H1 (cell line): ENCODE data around the gene CYTIP. TPM values are rescaled to one million over a fixed set of nuclear protein-coding genes. Genes with fewer than 3 reads are reported as not detected.

ENCODE experiments used
- CTCF ChIA-PET: fragments of 300-600 bp; sonication (Branson Sonifier 250); formaldehyde crosslinking; loops from one replicate; lab custom pipeline; 2021; ENCODE audit not compliant: partially characterized antibody; lab: Charles Lee
- POLR2A ChIA-PET: fragments of 300-600 bp; sonication (Branson Sonifier 250); formaldehyde crosslinking; loops from one replicate; lab custom pipeline; 2021; ENCODE audit warnings: inconsistent platforms; ENCODE audit not compliant: partially characterized antibody; lab: Charles Lee
- DNase-seq, 2 experiments: peaks; one replicate each; pipeline versions ENCODE4 v3.0.0 to v3.0.0-alpha.2; 2010 to 2022; ENCODE audit warnings: low spot score in 2 of 2, low read depth in 1 of 2, mixed read lengths in 1 of 2
- FAIRE-seq: peaks from 2 replicates; lab custom pipeline; 2011; peaks lifted over from hg19 to GRCh38; lab: Jason Lieb, UNC
- H2AFZ ChIP-seq: 2 replicates; pipeline ENCODE4 v1.8.1; 2012; ENCODE audit warnings: low read length, inconsistent platforms
- H2AK5ac ChIP-seq: 2 replicates; pipeline ENCODE4 v1.6.1; 2013; ENCODE audit warnings: low read depth, low read length
- H2BK120ac ChIP-seq: replicated peaks from 2 replicates; pipeline ENCODE3; 2013; ENCODE audit warnings: low read depth, low read length, inconsistent platforms
- H2BK12ac ChIP-seq: 2 replicates; pipeline ENCODE4 v1.6.1; 2013; ENCODE audit warnings: low read depth, low read length
- H2BK15ac ChIP-seq: 2 replicates; pipeline ENCODE4 v1.6.1; 2013; ENCODE audit warnings: low read length
- H2BK20ac ChIP-seq: 2 replicates; pipeline ENCODE4 v1.6.1; 2013; ENCODE audit warnings: low read length
- H2BK5ac ChIP-seq: 2 replicates; pipeline ENCODE4 v1.6.1; 2013; ENCODE audit warnings: low read depth, low read length
- H3K14ac ChIP-seq: 2 replicates; pipeline ENCODE4 v1.6.1; 2013; ENCODE audit warnings: inconsistent platforms; ENCODE audit not compliant: insufficient read length
- H3K18ac ChIP-seq: 2 replicates; pipeline ENCODE4 v1.6.1; 2013; ENCODE audit warnings: low read length; ENCODE audit errors: extremely low read depth
- H3K23ac ChIP-seq: 2 replicates; pipeline ENCODE4 v1.6.1; 2013; ENCODE audit warnings: inconsistent platforms; ENCODE audit not compliant: insufficient read length
- H3K23me2 ChIP-seq: 2 replicates; pipeline ENCODE4 v1.6.1; 2013; ENCODE audit warnings: low read depth, low read length
- H3K27ac ChIP-seq: 2 replicates; pipeline ENCODE4 v1.6.1; 2011; ENCODE audit warnings: low read depth, low read length, inconsistent platforms
- H3K27me3 ChIP-seq, 4 experiments: replicated peaks in 1 of 4; 1 replicate in 1 of 4; 2 replicates in 3 of 4; pipeline versions ENCODE4 v1.6.1 to v1.8.1; 2011 to 2013; ENCODE audit warnings: low read length in 3 of 4, mild to moderate bottlenecking in 3 of 4, inconsistent platforms in 2 of 4, mixed read lengths in 2 of 4, moderate library complexity in 1 of 4; ENCODE audit not compliant: control insufficient read depth in 3 of 4, insufficient read depth in 3 of 4; ENCODE audit errors: extremely low read depth in 1 of 4
- H3K36me3 ChIP-seq, 4 experiments: 2 replicates each; pipeline versions ENCODE4 v1.6.1 to v1.8.1; 2011 to 2013; ENCODE audit warnings: mild to moderate bottlenecking in 4 of 4, low read length in 3 of 4, moderate library complexity in 2 of 4, control low read depth in 1 of 4, inconsistent platforms in 1 of 4; ENCODE audit not compliant: insufficient read depth in 4 of 4, control insufficient read depth in 2 of 4
- H3K4ac ChIP-seq: replicated peaks from 2 replicates; pipeline ENCODE3; 2013; ENCODE audit warnings: low read length, low read depth, mixed read lengths, inconsistent platforms; ENCODE audit not compliant: insufficient read length
- H3K4me1 ChIP-seq, 4 experiments: replicated peaks in 1 of 4; 1 replicate in 1 of 4; 2 replicates in 3 of 4; pipeline versions ENCODE4 v1.6.1 to v1.8.1; 2011 to 2013; ENCODE audit warnings: low read length in 3 of 4, inconsistent platforms in 2 of 4, mixed read lengths in 1 of 4; ENCODE audit not compliant: insufficient read depth in 4 of 4, control insufficient read depth in 3 of 4
- H3K4me2 ChIP-seq, 2 experiments: 2 replicates each; pipeline versions ENCODE4 v1.6.1 to v1.8.1; 2011 to 2013; ENCODE audit warnings: low read depth in 2 of 2, low read length in 2 of 2, control low read depth in 1 of 2, inconsistent platforms in 1 of 2, mild to moderate bottlenecking in 1 of 2; ENCODE audit not compliant: insufficient read depth in 1 of 2
- H3K4me3 ChIP-seq, 4 experiments: fragments of 200-600, 300-600 bp in 1 of 4; sonication (generic), shearing (Covaris generic), sonication (Bioruptor Twin) in 1 of 4; 2 replicates each; pipeline versions ENCODE4 v1.5.1 to v1.8.1; 2011 to 2016; ENCODE audit warnings: low read length in 4 of 4, low read depth in 3 of 4, control low read depth in 2 of 4, inconsistent platforms in 2 of 4, mild to moderate bottlenecking in 2 of 4, mixed read lengths in 1 of 4, moderate library complexity in 1 of 4; ENCODE audit not compliant: insufficient read depth in 2 of 4; ENCODE audit errors: extremely low read depth in 1 of 4
- H3K56ac ChIP-seq: replicated peaks from 2 replicates; pipeline ENCODE3; 2013; ENCODE audit warnings: low read depth, mild to moderate bottlenecking, mixed read lengths, low read length, inconsistent platforms; ENCODE audit not compliant: insufficient read length
- H3K79me1 ChIP-seq: 2 replicates; pipeline ENCODE4 v1.6.1; 2013; ENCODE audit warnings: low read depth, low read length, control low read depth
- H3K79me2 ChIP-seq, 2 experiments: 2 replicates each; pipeline versions ENCODE4 v1.6.1 to v1.8.1; 2012 to 2013; ENCODE audit warnings: low read length in 2 of 2, mild to moderate bottlenecking in 2 of 2, inconsistent platforms in 1 of 2; ENCODE audit not compliant: insufficient read depth in 2 of 2, control insufficient read depth in 1 of 2
- H3K9ac ChIP-seq, 4 experiments: replicated peaks in 1 of 4; 1 replicate in 1 of 4; 2 replicates in 3 of 4; pipeline versions ENCODE4 v1.6.1 to v1.8.1; 2011 to 2013; ENCODE audit warnings: low read depth in 3 of 4, low read length in 3 of 4, control low read depth in 2 of 4, mild to moderate bottlenecking in 2 of 4, moderate library complexity in 2 of 4, inconsistent platforms in 1 of 4; ENCODE audit errors: extremely low read depth in 1 of 4
- H3K9me3 ChIP-seq, 2 experiments: 2 replicates each; pipeline versions ENCODE4 v1.6.1 to v1.8.1; 2012 to 2013; ENCODE audit warnings: mild to moderate bottlenecking in 2 of 2, moderate library complexity in 2 of 2, control low read depth in 1 of 2, inconsistent platforms in 1 of 2, low read depth in 1 of 2, low read length in 1 of 2, mixed read lengths in 1 of 2; ENCODE audit not compliant: insufficient read depth in 2 of 2
- H4K20me1 ChIP-seq, 2 experiments: replicated peaks in 1 of 2; 2 replicates each; pipeline versions ENCODE3 to v1.8.1; 2011 to 2013; ENCODE audit warnings: inconsistent platforms in 2 of 2, low read length in 2 of 2, mild to moderate bottlenecking in 1 of 2; ENCODE audit not compliant: insufficient read depth in 2 of 2, control insufficient read depth in 1 of 2
- H4K5ac ChIP-seq: 2 replicates; pipeline ENCODE4 v1.6.1; 2013; ENCODE audit warnings: low read length, low read depth, mixed read lengths, inconsistent platforms; ENCODE audit not compliant: insufficient read length
- H4K8ac ChIP-seq: 2 replicates; pipeline ENCODE4 v1.8.0; 2013; ENCODE audit warnings: mild to moderate bottlenecking, moderate library complexity, low read length, inconsistent platforms; ENCODE audit not compliant: insufficient read depth; ENCODE audit errors: extremely low read depth
- H4K91ac ChIP-seq: replicated peaks from 2 replicates; pipeline ENCODE3; 2013; ENCODE audit warnings: low read length, mixed read lengths, inconsistent platforms; ENCODE audit not compliant: insufficient read length
- ASH2L ChIP-seq: fragments of 200-600, 300-600 bp; sonication (generic); IDR thresholded peaks from one replicate; pipeline ENCODE4 v1.7.1; 2017; ENCODE audit warnings: low read length
- CBX8 ChIP-seq: fragments of 300-800, 300-1000 bp; sonication (generic); IDR thresholded peaks from 2 replicates; pipeline ENCODE4 v1.7.1; 2016; ENCODE audit warnings: low read depth, low read length, borderline replicate concordance
- CHD2 ChIP-seq: IDR thresholded peaks from 2 replicates; pipeline ENCODE4 v1.6.1; 2012; ENCODE audit warnings: low read length, improper control_type of control experiment
- CREB1 ChIP-seq: IDR thresholded peaks from 2 replicates; pipeline ENCODE4 v1.6.1; 2012; ENCODE audit warnings: inconsistent platforms
- EZH2 ChIP-seq: fragments of 200-600 bp; sonication (generic); IDR thresholded peaks from 2 replicates; pipeline ENCODE4 v1.7.1; 2012; ENCODE audit warnings: low read depth, mild to moderate bottlenecking, moderate library complexity, low read length, inconsistent platforms; ENCODE audit not compliant: severe bottlenecking
- FOSL1 ChIP-seq: IDR thresholded peaks from 2 replicates; pipeline ENCODE4 v1.6.1; 2011; ENCODE audit warnings: mild to moderate bottlenecking, low read depth, low read length, moderate library complexity; ENCODE audit not compliant: insufficient read depth
- KDM1A ChIP-seq: fragments of 200-600, 300-600 bp; sonication (generic); IDR thresholded peaks from 2 replicates; pipeline ENCODE4 v1.7.1; 2016; ENCODE audit warnings: mild to moderate bottlenecking, low read length, borderline replicate concordance
- MAFK ChIP-seq: IDR thresholded peaks from 2 replicates; pipeline ENCODE4 v1.6.1; 2012; ENCODE audit warnings: low read depth, mild to moderate bottlenecking, improper control_type of control experiment, low read length
- POLR2AphosphoS5 ChIP-seq: IDR thresholded peaks from 2 replicates; pipeline ENCODE4 v1.6.1; 2011; ENCODE audit warnings: low read depth, low read length
- RAD21 ChIP-seq, 2 experiments: IDR thresholded peaks in 1 of 2; conservative IDR thresholded peaks in 1 of 2; 2 replicates each; pipeline ENCODE4 v1.6.1; 2011; ENCODE audit warnings: low read depth in 2 of 2, low read length in 2 of 2, improper control_type of control experiment in 1 of 2, inconsistent platforms in 1 of 2, mild to moderate bottlenecking in 1 of 2, moderate library complexity in 1 of 2
- RFX5 ChIP-seq: IDR thresholded peaks from 2 replicates; pipeline ENCODE4 v1.6.1; 2011; ENCODE audit warnings: low read depth, low read length, improper control_type of control experiment, borderline replicate concordance
- SIN3A ChIP-seq, 2 experiments: IDR thresholded peaks in 1 of 2; conservative IDR thresholded peaks in 1 of 2; 2 replicates each; pipeline ENCODE4 v1.6.1; 2011 to 2012; ENCODE audit warnings: low read length in 2 of 2, improper control_type of control experiment in 1 of 2, low read depth in 1 of 2, mild to moderate bottlenecking in 1 of 2
- ZNF274 ChIP-seq: IDR thresholded peaks from 2 replicates; pipeline ENCODE4 v1.7.0; 2012; ENCODE audit warnings: low read length, borderline replicate concordance; ENCODE audit errors: extremely low read depth
- WGBS, 2 experiments: shearing (Covaris generic) in 1 of 2; methylation state at CpG; one replicate each; pipeline versions ENCODE4 v1.1.6 to v1.1.7; 2013 to 2015; ENCODE audit warnings: low lambda C conversion rate in 2 of 2, mixed read lengths in 2 of 2, inconsistent platforms in 1 of 2, low coverage in 1 of 2, missing lambda C conversion rate in 1 of 2; ENCODE audit not compliant: insufficient replicate concordance in 2 of 2, insufficient coverage in 1 of 2, insufficient read length in 1 of 2; ENCODE audit errors: extremely low coverage in 1 of 2, missing lambda C conversion rate in 1 of 2; 5-methylcytosine and 5-hydroxymethylcytosine counted together
- polyA plus RNA-seq, 7 experiments: library from polyadenylated mRNA; depleted of rRNA in 3 of 7; stranded (reverse) in 5 of 7; unstranded in 2 of 7; fragments of >200 nt in 5 of 7; fragments of 200-250 nt in 2 of 7; gene quantifications; 1 replicate in 5 of 7; 2 replicates in 1 of 7; 4 replicates in 1 of 7; pipeline versions ENCODE4 v1.2.1 to v1.2.3, GENCODE V29; 2011 to 2013; ENCODE audit warnings: missing spikeins in 2 of 7, mixed read lengths in 2 of 7
- total RNA-seq: library from RNA; stranded (reverse); fragmentation: NEBNext Ultra II Directional; extraction: Animal tissue kit (Norgen Biotek cat#: 25700); gene quantifications from 2 replicates; pipeline ENCODE4 v1.2.1, GENCODE V29; 2021
- TF ChIP-seq, protein P1 (sequence below): IDR thresholded peaks from 2 replicates; pipeline ENCODE4 v1.6.1; 2011; ENCODE audit warnings: low read length, improper control_type of control experiment

CYTIP gene
- total and polyA plus RNA-seq, 2 of the 8 experiments (the other 6 are each of a cell fraction or from before 2014, with no cell fraction given) = 0.12 TPM; not detected in 1

DNA sequence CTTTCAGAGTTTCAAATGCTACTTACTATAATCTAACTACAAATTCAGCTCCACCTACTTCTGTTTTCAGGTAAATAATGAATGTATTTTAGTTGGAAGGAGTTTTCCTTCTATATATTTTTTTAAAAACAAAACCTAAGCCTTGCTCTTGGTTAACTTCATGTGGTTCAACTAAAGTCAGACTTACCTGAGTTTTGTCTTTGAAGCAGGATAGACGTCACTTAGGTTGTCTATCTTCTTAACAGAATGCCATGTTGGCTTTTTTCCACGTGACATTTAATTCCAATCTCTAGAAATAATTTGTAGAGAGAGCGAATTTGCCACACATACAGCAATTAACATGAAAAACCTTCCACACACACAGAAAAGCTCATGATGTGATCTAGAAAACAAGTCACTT lies 43.9 kb upstream of the CYTIP start:
- no peak for FAIRE-seq
- Histone ChIP-seq H3K4me2 (no peak overlapping the region), H2BK5ac (no peak overlapping the region), H2AK5ac (no peak overlapping the region), H3K27me3 (no peaks in the 10 kb centered on the region), H2AFZ (no peak overlapping the region), H3K4me3 (no peak overlapping the region), H4K91ac (no peak overlapping the region), H3K4ac (no peak overlapping the region), H2BK20ac (no peak overlapping the region), H3K9me3 (no peaks in the 10 kb centered on the region), H3K18ac (no peak overlapping the region), H3K9ac (no peak overlapping the region), H4K8ac (no peak overlapping the region), H3K14ac (no peak overlapping the region), H3K79me2 (no peaks in the 10 kb centered on the region), H4K20me1 (no peaks in the 10 kb centered on the region), H2BK120ac (no peak overlapping the region), H3K79me1 (no peaks in the 10 kb centered on the region), H3K27ac (no peak overlapping the region), H4K5ac (no peak overlapping the region), H3K23me2 (no peaks in the 10 kb centered on the region), H2BK12ac (no peak overlapping the region), H3K23ac (no peak overlapping the region), H2BK15ac (no peak overlapping the region), H3K36me3 (no peaks in the 10 kb centered on the region), H3K4me1 (no peaks in the 10 kb centered on the region), H3K56ac (no peak overlapping the region)
- no peak for DNase-seq
- ChIA-PET POLR2A (no interaction called here), CTCF (interaction anchor here (1.1 to 3.7 kb wide), 6 partner anchors 10 to 523 kb away, joined by 3 to 22 read pairs (median 7); no protein-coding TSS in a partner anchor)
- 85% methylated on average over 3 of the region's 3 CpGs; no CpG with 5 or more reads in 1 of the 2 experiments for WGBS, 2 experiments
- no peak for TF ChIP-seq CHD2
- no peak for TF ChIP-seq RAD21 (IDR thresholded peaks at IDR 0.05 in 1 of 2, conservative IDR thresholded peaks at IDR 0.05 in 1 of 2; ENCODE audit: low read depth in 2 of 2, low read length in 2 of 2)
- no peak for TF ChIP-seq CREB1
- TF ChIP-seq KDM1A = no peak
- TF ChIP-seq RFX5 = no peak
- TF ChIP-seq SIN3A (conservative IDR thresholded peaks at IDR 0.05 in 1 of 2, IDR thresholded peaks at IDR 0.05 in 1 of 2; ENCODE audit: low read depth in 1 of 2, low read length in 2 of 2) = no peak
- TF ChIP-seq CBX8 = no peak
- no peak for TF ChIP-seq ASH2L
- TF ChIP-seq EZH2 = no peak
- no peak for TF ChIP-seq FOSL1
- no peak for TF ChIP-seq MAFK
- TF ChIP-seq, protein P1, sequence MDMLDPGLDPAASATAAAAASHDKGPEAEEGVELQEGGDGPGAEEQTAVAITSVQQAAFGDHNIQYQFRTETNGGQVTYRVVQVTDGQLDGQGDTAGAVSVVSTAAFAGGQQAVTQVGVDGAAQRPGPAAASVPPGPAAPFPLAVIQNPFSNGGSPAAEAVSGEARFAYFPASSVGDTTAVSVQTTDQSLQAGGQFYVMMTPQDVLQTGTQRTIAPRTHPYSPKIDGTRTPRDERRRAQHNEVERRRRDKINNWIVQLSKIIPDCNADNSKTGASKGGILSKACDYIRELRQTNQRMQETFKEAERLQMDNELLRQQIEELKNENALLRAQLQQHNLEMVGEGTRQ = no peak
- no peak for TF ChIP-seq ZNF274
- TF ChIP-seq POLR2AphosphoS5 = no peak
